GM12878 (cell line): ENCODE data around the gene PRPF31.

ENCODE experiments used
- CTCF ChIP-seq, 3 experiments: IDR thresholded peaks in 2 of 3; conservative IDR thresholded peaks in 1 of 3; 2 replicates each; pipeline ENCODE4 v1.5.1; 2011; ENCODE audit warnings: low read depth in 3 of 3, low read length in 3 of 3, mild to moderate bottlenecking in 3 of 3, control low read depth in 2 of 3, moderate library complexity in 2 of 3, inconsistent platforms in 1 of 3, mixed read lengths in 1 of 3; ENCODE audit not compliant: control insufficient read depth in 2 of 3, insufficient read depth in 1 of 3; ENCODE audit errors: extremely low read depth in 1 of 3
- HDAC2 ChIP-seq: fragments of 200-600 bp; sonication (generic); IDR thresholded peaks from 2 replicates; pipeline ENCODE4 v1.6.1; 2017
- POLR2AphosphoS5 ChIP-seq: IDR thresholded peaks from 2 replicates; pipeline ENCODE4 v1.6.1; 2011; ENCODE audit warnings: mild to moderate bottlenecking, low read length, inconsistent platforms
- SKIL ChIP-seq: fragments of 450-650 bp; IDR thresholded peaks from 2 replicates; pipeline ENCODE4 v1.6.1; 2017; ENCODE audit warnings: mild to moderate bottlenecking, low read depth, inconsistent platforms; ENCODE audit not compliant: poor library complexity, severe bottlenecking
- TAF1 ChIP-seq: IDR thresholded peaks from 2 replicates; pipeline ENCODE4 v1.6.1; 2011; ENCODE audit warnings: mild to moderate bottlenecking, low read depth, low read length, borderline replicate concordance
- ZBED1 ChIP-seq: IDR thresholded peaks from 2 replicates; pipeline ENCODE4 v1.6.1; 2016; ENCODE audit warnings: borderline replicate concordance
- ZNF24 ChIP-seq: fragments of 450-650 bp; IDR thresholded peaks from 2 replicates; pipeline ENCODE4 v1.6.1; 2017; ENCODE audit warnings: antibody characterized with exemption, mild to moderate bottlenecking

- TF ChIP-seq TAF1 (no peak), SKIL (no peak), ZNF24 (no peak), CTCF (IDR thresholded peaks at IDR 0.05 in 2 of 3, conservative IDR thresholded peaks at IDR 0.05 in 1 of 3; ENCODE audit: control insufficient read depth in 2 of 3, extremely low read depth in 1 of 3, insufficient read depth in 1 of 3, low read depth in 3 of 3, low read length in 3 of 3) (no peak), HDAC2 (no peak), ZBED1 (no peak), POLR2AphosphoS5 (no peak)
Measured at GRCh38 chr19:54074851-54075250, 40.7 kb upstream of the PRPF31 start.
